Measurements from ENCODE around the gene ABI2. TPM values are rescaled to one million over a fixed set of nuclear protein-coding genes. Genes with fewer than 3 reads are reported as not detected.
"Not testable (repeated sequence)": the region's sequence is repeated elsewhere in the genome, so short reads cannot be mapped to it uniquely, and the experiment has no call there.

ABI2 gene
- total RNA-seq, 1 experiment from 2014 or later = 50.7 TPM

GRCh38 chr2:203379156-203379555, 51.0 kb downstream of the ABI2 start:
- H3K4me1 ChIP-seq (ENCODE audit: insufficient read depth, low read length) = peaks cover 17% of the 10 kb centered on the region
- intact Hi-C loops (cut with micrococcal nuclease) = no loop called here
- H2AFZ ChIP-seq (ENCODE audit: low read length) = no peak overlapping the region
- ATAC-seq (no peak), DNase-seq (no peak)
- no peak overlapping the region for H3K9ac ChIP-seq (ENCODE audit: low read length)
- H3K9me2 ChIP-seq (replicated peaks; ENCODE audit: low read length) = no peaks in the 10 kb centered on the region
- peaks cover 8% of the 10 kb centered on the region; the same call in 1 of the 2 replicates for H3K79me2 ChIP-seq (ENCODE audit: low read length)
- H3K36me3 ChIP-seq (ENCODE audit: low read depth, low read length) = peaks cover 8% of the 10 kb centered on the region; the same call in 1 of the 2 replicates
- H4K20me1 ChIP-seq (ENCODE audit: low read length) = no peaks in the 10 kb centered on the region
- H3K4me2 ChIP-seq (ENCODE audit: low read length) = no peak overlapping the region
- BruUV-seq (replicated peaks) = no TSS peak
- H3F3A ChIP-seq (ENCODE audit: low read length, unreplicated experiment) = no peaks in the 10 kb centered on the region
- no peak overlapping the region for H3K27ac ChIP-seq (ENCODE audit: low read length)
- no peak for TF ChIP-seq CTCF (conservative IDR thresholded peaks at IDR 0.05; ENCODE audit: low read depth, low read length)
- no peak for TF ChIP-seq EZH2 (IDR thresholded peaks at IDR 0.05; ENCODE audit: low read length, unreplicated experiment)
- no peak for TF ChIP-seq EZH2phosphoT487 (IDR thresholded peaks at IDR 0.05; ENCODE audit: borderline replicate concordance, low read length)
- ChIA-PET POLR2A (ENCODE audit: unreplicated experiment) (no interaction called here), CTCF (no interaction called here)
- no peaks in the 10 kb centered on the region for H3K9me3 ChIP-seq (ENCODE audit: low read length)
- no peak overlapping the region for H3K4me3 ChIP-seq (ENCODE audit: low read length)
- no peaks in the 10 kb centered on the region for H3K27me3 ChIP-seq (ENCODE audit: low read length)

GRCh38 chr2:203383038-203383437, 54.8 kb downstream of the ABI2 start:
- TF ChIP-seq CTCF (conservative IDR thresholded peaks at IDR 0.05; ENCODE audit: low read depth, low read length) (no peak), EZH2phosphoT487 (IDR thresholded peaks at IDR 0.05; ENCODE audit: borderline replicate concordance, low read length) (no peak), EZH2 (IDR thresholded peaks at IDR 0.05; ENCODE audit: low read length, unreplicated experiment) (no peak)
- ATAC-seq (peak; percentile 79), DNase-seq (peak; percentile 76)
- Histone ChIP-seq H2AFZ (ENCODE audit: low read length) (no peak overlapping the region), H3K9me2 (replicated peaks; ENCODE audit: low read length) (no peaks in the 10 kb centered on the region), H3K79me2 (ENCODE audit: low read length) (peaks cover 4% of the 10 kb centered on the region; the same call in 1 of the 2 replicates), H3K4me3 (ENCODE audit: low read length) (no peak overlapping the region), H3K9me3 (ENCODE audit: low read length) (no peaks in the 10 kb centered on the region), H3K9ac (ENCODE audit: low read length) (no peak overlapping the region), H3K27ac (ENCODE audit: low read length) (0 out of 2 replicates have a peak overlapping the region, but pooled peaks have one; percentile 7), H3K4me2 (ENCODE audit: low read length) (no peak overlapping the region), H3K27me3 (ENCODE audit: low read length) (no peaks in the 10 kb centered on the region), H3K4me1 (ENCODE audit: insufficient read depth, low read length) (peaks cover 22% of the 10 kb centered on the region), H3K36me3 (ENCODE audit: low read depth, low read length) (peaks cover 8% of the 10 kb centered on the region; the same call in 1 of the 2 replicates), H3F3A (ENCODE audit: low read length, unreplicated experiment) (no peaks in the 10 kb centered on the region), H4K20me1 (ENCODE audit: low read length) (no peaks in the 10 kb centered on the region)
- BruUV-seq (replicated peaks) = no TSS peak
- POLR2A ChIA-PET (ENCODE audit: unreplicated experiment) = interaction anchor here (0.6 kb wide), 1 partner anchor 9 kb away, joined by 4 read pairs; no protein-coding TSS in a partner anchor
- CTCF ChIA-PET = no interaction called here
- intact Hi-C loops (cut with micrococcal nuclease) = no loop called here

- H2AFZ ChIP-seq (ENCODE audit: low read length); H3K36me3 ChIP-seq (ENCODE audit: low read depth, low read length); BruUV-seq (replicated peaks); POLR2A ChIA-PET (ENCODE audit: unreplicated experiment); H3K9me3 ChIP-seq (ENCODE audit: low read length); H3K9me2 ChIP-seq (replicated peaks; ENCODE audit: low read length); H3K4me3 ChIP-seq (ENCODE audit: low read length); H4K20me1 ChIP-seq (ENCODE audit: low read length); H3K27me3 ChIP-seq (ENCODE audit: low read length); H3K4me2 ChIP-seq (ENCODE audit: low read length); H3K9ac ChIP-seq (ENCODE audit: low read length); H3F3A ChIP-seq (ENCODE audit: low read length, unreplicated experiment); CTCF ChIA-PET; H3K79me2 ChIP-seq (ENCODE audit: low read length): not testable (repeated sequence)
- Histone ChIP-seq H3K4me1 (ENCODE audit: insufficient read depth, low read length) (peaks cover 21% of the 10 kb centered on the region), H3K27ac (ENCODE audit: low read length) (peak overlapping the region; percentile 57)
- peak; percentile 81 for DNase-seq
- intact Hi-C loops (cut with micrococcal nuclease) = loop anchor here (5.0 kb wide), 1 partner anchor 46 kb away; no protein-coding TSS in a partner anchor
- peak; percentile 92 for ATAC-seq
Measured at GRCh38 chr2:203388153-203388552, 60.0 kb downstream of the ABI2 start.

Data from PC-3 (cell line).